GM13976 (cell line): Measurements from ENCODE around the gene POLRMT.
"Not testable (repeated sequence)": the region's sequence is repeated elsewhere in the genome, so short reads cannot be mapped to it uniquely, and the experiment has no call there.

Experiments used
- DNase-seq: peaks from one replicate; pipeline ENCODE4 v3.0.0; 2012; ENCODE audit warnings: low spot score
- in situ Hi-C: fragments of 300-500 bp; cut with MboI; formaldehyde crosslinking; loops from one replicate; pipeline ENCODE4 v1.12.0; 2022; ENCODE audit warnings: low sequenced_read_pairs, mixed read lengths, inconsistent platforms; ENCODE audit not compliant: unreplicated experiment
- TF ChIP-seq, protein P1 (sequence below): IDR thresholded peaks from 2 replicates; pipeline ENCODE4 v1.5.1; 2012; ENCODE audit warnings: borderline replicate concordance, mild to moderate bottlenecking; ENCODE audit not compliant: insufficient read depth; ENCODE audit errors: extremely low read depth, missing control alignments, control extremely low read depth

POLRMT gene

GRCh38 chr19:633786-634639 lies 676 bp upstream of the POLRMT start:
- in situ Hi-C loops = no loop called here
- no peak for DNase-seq
- TF ChIP-seq, protein P1, sequence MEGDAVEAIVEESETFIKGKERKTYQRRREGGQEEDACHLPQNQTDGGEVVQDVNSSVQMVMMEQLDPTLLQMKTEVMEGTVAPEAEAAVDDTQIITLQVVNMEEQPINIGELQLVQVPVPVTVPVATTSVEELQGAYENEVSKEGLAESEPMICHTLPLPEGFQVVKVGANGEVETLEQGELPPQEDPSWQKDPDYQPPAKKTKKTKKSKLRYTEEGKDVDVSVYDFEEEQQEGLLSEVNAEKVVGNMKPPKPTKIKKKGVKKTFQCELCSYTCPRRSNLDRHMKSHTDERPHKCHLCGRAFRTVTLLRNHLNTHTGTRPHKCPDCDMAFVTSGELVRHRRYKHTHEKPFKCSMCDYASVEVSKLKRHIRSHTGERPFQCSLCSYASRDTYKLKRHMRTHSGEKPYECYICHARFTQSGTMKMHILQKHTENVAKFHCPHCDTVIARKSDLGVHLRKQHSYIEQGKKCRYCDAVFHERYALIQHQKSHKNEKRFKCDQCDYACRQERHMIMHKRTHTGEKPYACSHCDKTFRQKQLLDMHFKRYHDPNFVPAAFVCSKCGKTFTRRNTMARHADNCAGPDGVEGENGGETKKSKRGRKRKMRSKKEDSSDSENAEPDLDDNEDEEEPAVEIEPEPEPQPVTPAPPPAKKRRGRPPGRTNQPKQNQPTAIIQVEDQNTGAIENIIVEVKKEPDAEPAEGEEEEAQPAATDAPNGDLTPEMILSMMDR = no peak

DNA sequence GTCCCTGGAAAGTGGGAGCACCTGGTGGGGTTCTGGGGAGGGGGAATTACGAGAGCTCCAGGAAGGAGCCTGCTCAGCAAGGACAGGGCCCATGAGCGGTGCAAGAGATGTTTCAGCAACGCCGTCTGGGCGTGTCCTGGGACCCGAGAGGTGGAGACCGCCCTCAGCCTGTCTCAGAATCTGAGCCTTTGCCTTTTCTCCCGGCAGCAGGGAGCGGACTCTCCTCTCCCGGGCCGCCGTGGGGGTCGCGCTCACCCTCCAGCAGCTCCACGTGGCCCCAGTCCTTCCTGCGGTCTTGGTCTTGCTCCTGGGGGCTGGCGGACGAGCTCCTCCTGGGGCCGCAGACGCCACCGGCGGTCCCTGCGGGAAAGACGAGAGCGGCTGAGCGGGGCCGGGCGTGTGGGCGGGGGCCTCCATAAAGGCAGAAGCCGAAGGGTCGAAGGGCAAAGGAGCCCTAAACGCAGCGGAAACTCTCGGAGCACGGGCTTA lies 714 bp downstream of the POLRMT start:
- peak; percentile 84 for DNase-seq
- in situ Hi-C loops = no loop called here

DNA sequence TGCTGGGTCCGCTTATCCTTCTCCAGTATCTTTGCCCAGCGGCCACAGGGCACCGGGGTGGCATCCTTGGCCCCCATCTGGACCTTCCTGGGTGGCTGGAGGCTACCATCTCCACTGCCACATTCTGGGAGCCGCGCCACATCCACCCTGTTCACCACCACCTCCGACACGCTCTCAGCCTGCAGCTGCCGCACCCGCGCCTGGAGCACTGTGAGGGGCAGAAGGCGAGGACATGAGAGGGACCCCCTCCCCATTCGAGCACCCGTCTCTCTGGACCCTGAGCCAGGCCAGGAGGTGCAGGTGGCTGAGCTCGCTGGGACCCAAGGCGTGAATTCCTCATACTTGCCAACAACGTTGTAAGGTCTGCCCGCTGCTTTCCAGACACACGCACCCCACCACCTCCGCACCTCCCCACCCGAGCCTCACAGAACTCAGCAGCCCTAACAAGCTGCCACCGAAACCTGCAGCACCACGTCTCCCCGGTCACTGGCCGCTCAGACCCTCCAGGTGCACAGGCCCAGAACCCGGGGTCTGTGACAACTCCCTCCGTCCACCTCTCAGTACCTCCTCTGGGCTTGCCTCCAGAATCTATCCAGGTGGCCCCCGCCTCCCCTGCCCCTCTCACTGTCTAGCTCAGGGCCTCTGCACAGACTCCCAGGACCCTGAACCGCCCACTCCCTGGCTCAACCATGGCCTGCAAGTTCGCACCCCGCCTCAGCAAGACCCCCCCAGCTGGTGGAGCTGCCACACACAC lies 3.2 kb downstream of the POLRMT start:
- TF ChIP-seq, protein P1 = no peak
- DNase-seq = no peak
- in situ Hi-C loops = no loop called here

More for the DNA sequence above, 714 bp downstream of the POLRMT start:
- TF ChIP-seq, protein P1 = no peak

- DNase-seq, in situ Hi-C loops: not testable (repeated sequence)
Observed at GRCh38 chr19:629515-629914, 3.8 kb downstream of the POLRMT start.

DNA sequence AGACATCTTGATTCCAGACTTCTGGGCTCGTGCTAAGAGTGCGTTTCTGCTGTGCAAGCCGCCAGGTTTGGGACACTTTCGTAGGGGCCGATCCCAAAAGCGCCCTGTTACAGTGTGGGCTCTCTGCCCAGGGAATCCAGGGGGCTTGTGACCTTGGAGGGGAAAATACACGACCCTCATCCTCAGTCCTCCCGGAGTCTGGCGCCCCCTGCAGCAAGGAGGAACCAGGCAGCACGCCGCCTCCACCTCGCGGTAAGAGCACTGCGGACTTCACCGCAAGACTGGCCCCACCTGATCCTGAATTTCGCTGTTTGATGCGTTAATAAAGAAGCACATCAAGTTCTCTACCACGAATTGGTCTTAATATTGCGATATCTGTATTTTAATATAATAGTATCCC lies 5.2 kb downstream of the POLRMT start:
- DNase-seq = no peak
- in situ Hi-C loops = no loop called here
- TF ChIP-seq, protein P1 = no peak

GRCh38 chr19:626566-626965 lies 6.8 kb downstream of the POLRMT start:
- DNase-seq, in situ Hi-C loops: not testable (repeated sequence)

GRCh38 chr19:625257-625656 lies 8.1 kb downstream of the POLRMT start:
- TF ChIP-seq, protein P1 = no peak
- no peak for DNase-seq
- in situ Hi-C loops = no loop called here
